Measurements from ENCODE around the gene PIAS1.

GRCh38 chr15:68150187-68150586, 96.1 kb downstream of the PIAS1 start:
- TF ChIP-seq CTCF (tag by site-specific recombination; IDR thresholded peaks at IDR 0.05) (no peak), ZNF433 (tag by site-specific recombination; IDR thresholded peaks at IDR 0.05; ENCODE audit: low read depth) (no peak)

Data from HEK293 (cell line).